ENCODE results near the gene SYNE1. TPM values are rescaled to one million over a fixed set of nuclear protein-coding genes. Genes with fewer than 3 reads are reported as not detected.

Gene SYNE1
- polyA plus RNA-seq, 2 of the 4 experiments (the other 2 are of a cell fraction), result 10.5 to 28.5 TPM

GRCh38 chr6:152189736-152190135 is 447.4 kb downstream of the SYNE1 start:
- POLR2A ChIA-PET, result no interaction called here
- H3K27ac ChIP-seq, result no peak overlapping the region
- no peak overlapping the region for H3K4me3 ChIP-seq
- DNase-seq (ENCODE audit: low read depth in 1 of 2, low spot score in 1 of 2) (no peak), FAIRE-seq (no peak), ATAC-seq (no peak)
- 84% methylated on average over 2 of the region's 2 CpGs for WGBS (ENCODE audit: missing lambda C conversion rate)
- no peaks in the 10 kb centered on the region for H3K4me1 ChIP-seq
- CTCF ChIA-PET, result no interaction called here
- H3K9me3 ChIP-seq, result no peaks in the 10 kb centered on the region
- H3K4me2 ChIP-seq, result no peak overlapping the region
- TF ChIP-seq FOXS1 (CRISPR knock-in tag; IDR thresholded peaks at IDR 0.05) (no peak), CTCF (IDR thresholded peaks at IDR 0.05) (no peak)

DNA sequence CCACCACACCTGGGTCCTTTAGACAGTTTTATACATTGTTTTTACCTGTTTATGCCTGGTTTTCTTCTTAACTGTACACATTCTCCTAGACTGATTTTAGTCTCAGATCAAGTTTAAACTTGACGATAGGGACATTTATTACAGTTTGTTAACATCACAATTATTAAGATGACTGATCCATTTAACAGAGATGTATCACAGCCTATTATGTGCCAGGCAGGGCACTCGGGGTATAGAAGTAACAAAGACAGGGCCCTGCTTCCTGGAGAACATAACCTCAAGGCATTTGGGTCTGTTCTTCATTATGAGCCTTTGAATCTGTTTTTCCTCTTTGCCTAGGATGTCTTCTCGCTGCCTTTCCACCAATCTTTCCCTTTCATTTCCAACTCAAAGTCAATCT is 449.2 kb downstream of the SYNE1 start:
- H3K9me3 ChIP-seq, result no peaks in the 10 kb centered on the region
- no peak for DNase-seq (ENCODE audit: low read depth in 1 of 2, low spot score in 1 of 2)
- no peak for TF ChIP-seq EHMT2 (IDR thresholded peaks at IDR 0.05; ENCODE audit: low read depth)
- TF ChIP-seq ZC3H11A (IDR thresholded peaks at IDR 0.05), result no peak
- no peak for TF ChIP-seq PHF8 (IDR thresholded peaks at IDR 0.05; ENCODE audit: borderline replicate concordance, low read depth)
- no peak for TF ChIP-seq ZSCAN20 (CRISPR knock-in tag; IDR thresholded peaks at IDR 0.05)
- TF ChIP-seq EHF (CRISPR knock-in tag; IDR thresholded peaks at IDR 0.05), result no peak
- no peak for TF ChIP-seq TP53 (CRISPR knock-in tag; IDR thresholded peaks at IDR 0.05)
- TF ChIP-seq RFX5 (IDR thresholded peaks at IDR 0.05), result no peak
- no peak for TF ChIP-seq EP300 (IDR thresholded peaks at IDR 0.05)
- ChIA-PET POLR2A (no interaction called here), CTCF (no interaction called here)
- WGBS (ENCODE audit: missing lambda C conversion rate), result 88% methylated on average over 3 of the region's 3 CpGs
- FAIRE-seq, result no peak
- ATAC-seq, result no peak
- H3K4me1 ChIP-seq, result no peaks in the 10 kb centered on the region
- H3K27ac ChIP-seq, result no peak overlapping the region
- no peak overlapping the region for H3K4me2 ChIP-seq
- H3K4me3 ChIP-seq, result no peak overlapping the region

DNA sequence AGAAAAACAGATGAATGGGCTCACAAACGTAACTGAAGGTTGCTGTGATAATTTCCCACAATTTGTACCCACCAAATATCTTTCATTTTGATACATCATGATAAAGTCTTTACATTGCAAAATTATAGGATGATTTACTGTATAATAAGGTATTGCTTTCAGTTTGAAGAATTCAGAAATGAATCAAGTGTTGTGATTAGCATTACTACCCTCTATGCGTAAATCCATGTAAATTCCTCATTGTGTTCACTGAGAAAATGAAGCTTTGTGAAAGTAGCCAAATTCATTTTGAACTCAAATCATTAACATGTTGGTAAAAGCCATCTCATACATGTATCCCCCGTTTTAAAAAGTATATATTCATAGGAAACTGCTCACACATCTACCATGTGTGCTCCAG is 450.3 kb downstream of the SYNE1 start:
- CTCF ChIA-PET, result no interaction called here
- TF ChIP-seq HOXA7 (CRISPR knock-in tag; IDR thresholded peaks at IDR 0.05), result no peak
- no peak for TF ChIP-seq MYC (IDR thresholded peaks at IDR 0.05; ENCODE audit: borderline replicate concordance, low read length)
- TF ChIP-seq FOXS1 (CRISPR knock-in tag; IDR thresholded peaks at IDR 0.05), result no peak
- TF ChIP-seq, protein P1, sequence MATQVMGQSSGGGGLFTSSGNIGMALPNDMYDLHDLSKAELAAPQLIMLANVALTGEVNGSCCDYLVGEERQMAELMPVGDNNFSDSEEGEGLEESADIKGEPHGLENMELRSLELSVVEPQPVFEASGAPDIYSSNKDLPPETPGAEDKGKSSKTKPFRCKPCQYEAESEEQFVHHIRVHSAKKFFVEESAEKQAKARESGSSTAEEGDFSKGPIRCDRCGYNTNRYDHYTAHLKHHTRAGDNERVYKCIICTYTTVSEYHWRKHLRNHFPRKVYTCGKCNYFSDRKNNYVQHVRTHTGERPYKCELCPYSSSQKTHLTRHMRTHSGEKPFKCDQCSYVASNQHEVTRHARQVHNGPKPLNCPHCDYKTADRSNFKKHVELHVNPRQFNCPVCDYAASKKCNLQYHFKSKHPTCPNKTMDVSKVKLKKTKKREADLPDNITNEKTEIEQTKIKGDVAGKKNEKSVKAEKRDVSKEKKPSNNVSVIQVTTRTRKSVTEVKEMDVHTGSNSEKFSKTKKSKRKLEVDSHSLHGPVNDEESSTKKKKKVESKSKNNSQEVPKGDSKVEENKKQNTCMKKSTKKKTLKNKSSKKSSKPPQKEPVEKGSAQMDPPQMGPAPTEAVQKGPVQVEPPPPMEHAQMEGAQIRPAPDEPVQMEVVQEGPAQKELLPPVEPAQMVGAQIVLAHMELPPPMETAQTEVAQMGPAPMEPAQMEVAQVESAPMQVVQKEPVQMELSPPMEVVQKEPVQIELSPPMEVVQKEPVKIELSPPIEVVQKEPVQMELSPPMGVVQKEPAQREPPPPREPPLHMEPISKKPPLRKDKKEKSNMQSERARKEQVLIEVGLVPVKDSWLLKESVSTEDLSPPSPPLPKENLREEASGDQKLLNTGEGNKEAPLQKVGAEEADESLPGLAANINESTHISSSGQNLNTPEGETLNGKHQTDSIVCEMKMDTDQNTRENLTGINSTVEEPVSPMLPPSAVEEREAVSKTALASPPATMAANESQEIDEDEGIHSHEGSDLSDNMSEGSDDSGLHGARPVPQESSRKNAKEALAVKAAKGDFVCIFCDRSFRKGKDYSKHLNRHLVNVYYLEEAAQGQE (IDR thresholded peaks at IDR 0.05), result no peak
- TF ChIP-seq HMGXB4 (CRISPR knock-in tag; IDR thresholded peaks at IDR 0.05; ENCODE audit: borderline replicate concordance), result no peak
- TF ChIP-seq RNF2 (IDR thresholded peaks at IDR 0.05; ENCODE audit: borderline replicate concordance, low read depth), result no peak
- TF ChIP-seq HES2 (IDR thresholded peaks at IDR 0.05), result no peak
- TF ChIP-seq ESRRA (IDR thresholded peaks at IDR 0.05; ENCODE audit: borderline replicate concordance, low read length), result no peak
- no peak for TF ChIP-seq NR3C1 (IDR thresholded peaks at IDR 0.05)
- TF ChIP-seq RAD21 (conservative IDR thresholded peaks at IDR 0.05 in 1 of 2, IDR thresholded peaks at IDR 0.05 in 1 of 2), result no peak
- TF ChIP-seq ZFP36 (IDR thresholded peaks at IDR 0.05; ENCODE audit: borderline replicate concordance, partially characterized antibody), result no peak
- no peak for TF ChIP-seq RCOR1 (IDR thresholded peaks at IDR 0.05; ENCODE audit: low read depth, low read length)
- TF ChIP-seq BHLHE40 (IDR thresholded peaks at IDR 0.05; ENCODE audit: low read depth, low read length), result no peak
- no peak for TF ChIP-seq PHF8 (IDR thresholded peaks at IDR 0.05; ENCODE audit: borderline replicate concordance, low read depth)
- no peak for TF ChIP-seq CTCF (IDR thresholded peaks at IDR 0.05)
- FAIRE-seq, result no peak
- no peak for ATAC-seq
- 84% methylated on average over 3 of the region's 3 CpGs for WGBS (ENCODE audit: missing lambda C conversion rate)
- POLR2A ChIA-PET, result no interaction called here
- no peak for DNase-seq (ENCODE audit: low read depth in 1 of 2, low spot score in 1 of 2)
- no peak overlapping the region for H3K27ac ChIP-seq
- H3K4me1 ChIP-seq, result no peaks in the 10 kb centered on the region
- no peaks in the 10 kb centered on the region for H3K9me3 ChIP-seq
- no peak overlapping the region for H3K4me3 ChIP-seq
- H3K4me2 ChIP-seq, result no peak overlapping the region

Data from A549 (cell line).